CD4-positive, alpha-beta T cell treated with Interferon gamma for 1 hour (primary cell): ENCODE measurements around the gene AMIGO3.
A peak's percentile ranks its signal among the peaks of the same experiment; 100 is the strongest.
"Not testable (repeated sequence)": the region's sequence is repeated elsewhere in the genome, so short reads cannot be mapped to it uniquely, and the experiment has no call there.

ENCODE experiments used
- DNase-seq: peaks from one replicate; pipeline ENCODE4 v3.0.0-alpha.2; 2020

The AMIGO3 gene

DNA sequence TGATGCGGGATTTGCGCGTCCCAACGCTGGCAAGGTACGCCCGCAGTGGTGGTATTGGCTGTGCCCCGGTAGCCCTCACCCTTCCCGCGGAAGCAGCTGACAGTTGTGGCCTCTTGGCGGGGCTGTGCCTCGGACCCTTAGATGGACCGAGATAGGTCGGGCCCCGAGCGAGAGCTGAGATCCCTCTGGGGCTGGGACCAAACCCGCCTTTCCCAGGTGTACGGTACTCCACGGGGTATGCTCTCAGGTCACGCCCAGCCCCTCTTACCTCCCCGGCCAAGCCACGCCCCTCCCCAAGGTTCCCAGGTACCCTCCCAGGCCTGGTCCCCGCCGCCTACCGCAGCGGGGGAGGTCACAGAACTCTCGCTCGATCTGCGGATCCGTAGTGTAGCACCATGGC, 33.1 kb downstream of the AMIGO3 start:
- DNase-seq, result not testable (repeated sequence)

DNA sequence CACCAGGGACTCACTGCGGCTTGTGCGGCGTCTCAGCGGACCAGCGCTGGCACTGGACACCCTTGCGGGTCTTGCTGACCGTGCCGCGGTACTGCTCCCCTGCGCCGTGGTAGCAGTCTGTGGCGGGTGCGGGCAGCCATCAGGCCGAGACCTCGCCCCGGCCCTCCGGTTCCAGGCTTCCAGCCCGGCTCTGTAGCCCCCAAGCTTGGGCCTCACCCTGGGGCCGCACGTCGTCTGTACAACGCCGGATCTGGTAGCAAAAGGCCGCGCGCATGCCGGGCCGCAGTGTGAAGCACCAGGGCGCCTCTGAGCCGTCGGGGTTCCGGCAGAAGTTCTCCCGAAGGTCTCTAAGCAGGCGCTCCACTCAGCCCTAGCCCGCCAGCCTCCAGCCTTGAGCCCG, 33.6 kb downstream of the AMIGO3 start:
- DNase-seq, result not testable (repeated sequence)

DNA sequence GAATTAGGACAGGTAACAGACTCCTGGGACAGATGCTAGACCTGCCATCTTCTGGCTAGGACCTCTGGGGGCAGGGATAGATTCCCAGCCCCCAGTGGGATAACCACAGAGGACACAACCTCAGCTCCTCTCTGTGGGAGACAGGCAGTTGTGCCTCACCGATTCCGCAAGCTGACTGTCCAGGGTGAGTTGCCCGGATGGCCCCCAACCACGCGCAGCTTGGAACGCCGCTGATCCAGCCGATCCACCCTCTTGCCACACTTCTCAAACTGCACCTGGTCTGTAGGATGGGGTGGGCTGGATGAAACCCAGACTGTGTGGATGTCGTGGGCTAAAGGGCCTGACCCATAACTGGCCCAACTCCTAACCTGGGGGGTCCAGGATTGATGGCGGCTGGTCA, 34.4 kb downstream of the AMIGO3 start:
- not testable (repeated sequence) for DNase-seq

DNA sequence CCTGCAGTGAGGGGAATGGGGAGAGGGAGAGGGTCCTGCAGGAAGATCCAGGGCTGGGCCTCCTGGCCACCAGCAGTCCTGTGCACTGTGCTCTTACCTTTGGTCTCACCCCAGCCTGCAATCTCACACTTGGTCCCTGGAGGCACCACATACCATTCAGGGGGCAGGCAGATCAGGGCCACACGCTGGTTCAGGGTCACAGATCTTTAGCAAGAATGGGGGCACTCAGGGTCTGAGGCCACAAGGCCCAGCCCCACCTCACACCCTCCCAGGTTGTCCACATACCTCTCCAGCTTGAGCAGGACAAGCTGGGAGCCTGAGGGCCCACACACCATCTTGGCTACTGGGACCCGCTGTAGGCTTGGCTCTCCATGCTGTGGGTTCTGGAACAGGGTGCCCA, 35.0 kb downstream of the AMIGO3 start:
- DNase-seq, result not testable (repeated sequence)

DNA sequence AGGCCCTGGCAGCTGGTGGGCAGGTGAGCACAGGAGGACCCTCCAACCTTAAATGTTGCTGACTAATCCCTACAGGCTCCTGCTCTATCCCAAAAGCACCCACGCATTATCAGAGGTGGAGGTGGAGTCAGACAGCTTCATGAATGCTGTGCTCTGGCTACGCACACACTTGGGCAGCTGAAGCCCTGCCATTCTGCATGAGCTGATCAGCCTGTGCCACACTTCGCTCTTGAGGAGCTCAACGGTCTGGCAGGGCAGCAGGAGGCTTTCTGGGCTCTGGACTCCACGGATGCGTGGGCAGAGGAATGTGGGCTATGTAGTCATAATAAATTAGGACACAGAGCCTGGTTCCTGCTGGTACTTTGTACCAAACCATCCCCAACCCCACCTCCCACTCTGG, 36.3 kb downstream of the AMIGO3 start:
- DNase-seq, result no peak

DNA sequence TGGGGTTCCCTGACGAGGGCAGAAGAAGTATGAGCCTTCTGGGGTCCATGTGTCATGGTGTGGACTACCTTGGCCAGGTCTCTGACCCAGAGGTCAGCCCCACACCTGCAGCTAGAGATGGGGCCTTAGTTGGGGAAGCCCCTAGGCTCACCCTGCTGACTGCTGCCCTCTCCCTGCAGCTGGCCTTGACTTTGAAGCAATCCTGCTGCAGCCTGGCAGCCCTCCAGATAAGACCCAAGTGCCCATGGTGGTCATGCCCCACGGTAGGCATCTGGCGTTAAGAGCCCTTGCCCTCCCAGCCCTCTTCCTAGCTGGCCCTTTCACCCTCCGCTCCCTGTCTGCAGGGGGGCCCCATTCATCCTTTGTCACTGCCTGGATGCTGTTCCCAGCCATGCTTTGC, 37.9 kb downstream of the AMIGO3 start:
- no peak for DNase-seq

DNA sequence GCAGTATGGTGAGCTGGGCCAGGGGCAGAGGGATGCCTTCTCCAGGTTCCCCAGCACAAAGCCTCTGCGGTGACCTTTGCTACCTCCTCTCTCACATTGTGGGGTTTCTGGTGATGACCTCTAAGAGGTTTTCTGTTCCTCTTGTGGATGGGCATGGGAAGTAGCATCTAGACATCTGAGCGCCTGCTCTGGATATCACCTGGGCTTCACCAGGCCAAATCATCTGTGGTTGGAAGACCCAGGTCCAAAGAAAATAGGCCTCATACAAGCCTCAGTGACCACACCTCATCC, 38.3 kb downstream of the AMIGO3 start:
- no peak for DNase-seq

DNA sequence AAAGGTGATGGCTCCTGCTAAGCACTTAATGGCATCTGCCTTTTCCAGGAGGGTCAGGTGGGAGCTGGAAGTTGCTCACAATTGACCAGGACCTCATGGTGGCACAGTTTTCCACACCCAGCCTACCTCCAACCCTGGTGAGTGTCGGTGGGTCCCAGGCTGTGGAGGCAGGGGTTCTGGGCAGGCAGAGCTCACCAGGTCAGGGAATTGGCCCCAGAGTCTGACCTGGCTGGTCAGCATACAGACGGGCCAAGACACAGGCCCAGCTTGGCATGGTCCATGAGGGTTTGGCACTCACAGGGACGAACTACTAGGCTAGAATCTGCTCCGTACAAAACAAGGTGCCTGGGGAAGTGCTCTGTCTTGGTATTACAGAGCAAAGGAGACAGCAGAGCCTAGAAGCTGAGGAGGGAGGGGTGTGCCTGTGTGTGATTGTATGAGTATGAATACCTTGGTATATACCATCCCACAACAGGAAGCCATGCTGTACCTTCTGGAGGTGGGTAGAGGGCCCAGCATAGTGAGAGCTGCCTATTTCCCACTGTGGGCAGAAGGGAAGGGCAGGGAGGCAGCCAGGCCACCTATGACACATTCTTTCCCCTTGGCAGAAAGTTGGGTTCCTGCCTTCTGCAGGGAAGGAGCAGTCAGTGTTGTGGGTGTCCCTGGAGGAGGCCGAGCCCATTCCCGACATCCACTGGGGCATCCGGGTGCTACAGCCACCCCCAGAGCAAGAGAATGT, 38.8 kb downstream of the AMIGO3 start:
- no peak for DNase-seq

DNA sequence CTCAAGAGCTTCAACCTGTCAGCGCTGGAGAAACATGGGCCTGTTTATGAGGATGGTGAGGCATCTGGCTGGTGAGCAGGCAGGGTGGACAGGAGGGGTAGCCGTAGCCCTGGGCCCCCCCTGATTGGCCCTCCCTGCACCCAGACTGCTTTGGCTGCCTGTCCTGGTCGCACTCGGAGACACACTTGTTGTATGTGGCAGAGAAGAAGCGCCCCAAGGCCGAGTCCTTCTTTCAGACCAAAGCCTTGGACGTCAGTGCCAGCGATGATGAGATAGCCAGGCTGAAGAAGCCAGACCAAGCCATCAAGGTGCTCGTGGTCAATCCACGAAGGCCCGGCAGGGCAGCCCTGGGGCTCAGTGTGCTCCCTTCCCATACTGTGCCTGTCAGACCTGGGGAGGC, 43.6 kb downstream of the AMIGO3 start:
- no peak for DNase-seq

DNA sequence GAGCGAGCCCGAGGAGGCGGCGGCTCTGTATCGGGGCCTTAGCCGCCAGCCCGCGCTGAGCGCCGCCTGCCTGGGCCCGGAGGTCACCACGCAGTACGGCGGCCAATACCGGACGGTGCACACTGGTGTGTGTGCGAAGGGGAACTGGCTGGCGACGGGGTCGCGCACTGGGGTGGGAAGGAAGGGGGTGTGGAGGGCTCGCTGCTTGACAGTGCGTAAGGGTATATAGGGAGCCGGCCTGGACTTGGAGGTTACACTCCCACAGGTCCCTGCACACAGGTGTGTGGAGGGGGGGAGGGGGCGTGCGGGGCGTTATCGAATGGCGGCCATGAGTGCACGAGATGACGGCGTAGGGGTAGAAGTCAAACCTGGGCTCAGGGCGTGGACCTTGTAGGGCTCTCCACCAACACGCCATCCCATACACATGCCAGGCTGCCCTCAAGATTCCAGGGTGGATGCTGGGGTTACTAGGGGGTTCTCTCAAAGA, 44.9 kb downstream of the AMIGO3 start:
- no peak for DNase-seq

DNA sequence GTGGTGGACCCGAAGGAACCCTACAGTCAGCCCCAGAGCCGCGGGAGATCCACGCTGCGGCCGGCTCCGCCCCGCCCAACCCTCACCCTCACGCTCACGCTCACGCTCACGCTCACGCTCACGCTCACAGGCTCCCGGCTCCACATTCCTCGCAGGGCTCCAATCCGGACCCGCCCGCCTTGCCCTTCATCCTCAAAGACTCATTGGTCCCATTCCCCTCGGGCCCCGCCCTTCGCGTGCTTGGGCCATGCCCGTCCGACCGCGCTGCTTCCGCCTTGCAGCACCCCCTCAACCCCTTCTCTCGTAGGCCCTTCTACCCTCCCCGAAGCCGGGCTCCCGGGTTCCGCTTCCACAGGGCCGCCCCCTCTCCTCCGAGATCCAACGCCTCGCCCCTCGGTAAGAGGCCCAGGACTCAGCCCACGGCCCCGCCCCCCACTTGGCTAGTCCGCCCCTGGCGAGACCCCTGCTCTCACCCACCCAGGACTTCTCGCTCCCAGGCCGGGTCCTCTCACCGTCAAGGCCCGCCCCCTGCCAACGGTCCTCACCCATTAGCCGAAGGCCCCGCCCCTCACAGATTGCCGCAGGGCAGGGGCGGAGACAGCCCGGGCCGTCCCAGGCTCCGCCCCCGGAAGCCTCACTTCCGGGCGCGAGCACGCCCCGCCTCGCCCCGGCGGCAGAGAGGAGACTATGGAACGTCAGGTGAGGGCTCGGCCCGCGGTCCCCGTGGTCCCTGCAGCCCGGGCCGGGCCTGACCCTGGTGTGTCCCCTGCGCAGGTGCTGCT, 45.6 kb downstream of the AMIGO3 start, which contains the start of gene APEH:
Gene APEH, plus strand, starts transcription at position 637 of the 782 bp plus-strand sequence. Its CDS starts 51 bp downstream, at position 688.
- DNase-seq, result peak; percentile 97

DNA sequence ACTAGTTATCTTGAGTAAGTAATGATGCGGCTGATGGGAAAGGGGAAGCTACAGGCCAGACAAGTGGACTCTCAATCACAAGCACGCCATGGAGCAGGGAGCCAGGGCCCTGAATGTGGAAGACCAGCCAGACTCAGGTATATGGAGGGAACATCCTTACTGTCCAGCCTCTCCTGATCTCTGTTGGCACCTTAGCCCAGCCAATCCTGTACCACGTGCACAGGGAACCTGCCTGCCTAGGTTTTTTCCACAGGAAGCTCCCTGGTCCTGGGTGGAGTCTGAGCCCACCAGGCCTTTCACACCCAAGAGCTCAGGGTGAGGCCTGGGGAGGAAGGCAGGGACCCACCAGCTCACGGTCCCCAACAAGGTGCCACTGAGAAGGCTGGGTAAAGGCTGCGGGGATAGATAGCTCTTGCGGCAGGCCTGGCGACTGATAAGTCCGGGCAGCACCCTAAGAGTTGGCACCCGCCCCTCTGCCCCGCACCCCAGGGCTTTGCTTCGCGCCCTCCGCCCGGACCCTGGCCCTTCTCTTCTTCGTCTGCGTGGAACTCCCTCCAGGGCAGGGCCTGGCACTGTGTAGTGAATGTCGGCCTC, 46.3 kb downstream of the AMIGO3 start:
- no peak for DNase-seq

DNA sequence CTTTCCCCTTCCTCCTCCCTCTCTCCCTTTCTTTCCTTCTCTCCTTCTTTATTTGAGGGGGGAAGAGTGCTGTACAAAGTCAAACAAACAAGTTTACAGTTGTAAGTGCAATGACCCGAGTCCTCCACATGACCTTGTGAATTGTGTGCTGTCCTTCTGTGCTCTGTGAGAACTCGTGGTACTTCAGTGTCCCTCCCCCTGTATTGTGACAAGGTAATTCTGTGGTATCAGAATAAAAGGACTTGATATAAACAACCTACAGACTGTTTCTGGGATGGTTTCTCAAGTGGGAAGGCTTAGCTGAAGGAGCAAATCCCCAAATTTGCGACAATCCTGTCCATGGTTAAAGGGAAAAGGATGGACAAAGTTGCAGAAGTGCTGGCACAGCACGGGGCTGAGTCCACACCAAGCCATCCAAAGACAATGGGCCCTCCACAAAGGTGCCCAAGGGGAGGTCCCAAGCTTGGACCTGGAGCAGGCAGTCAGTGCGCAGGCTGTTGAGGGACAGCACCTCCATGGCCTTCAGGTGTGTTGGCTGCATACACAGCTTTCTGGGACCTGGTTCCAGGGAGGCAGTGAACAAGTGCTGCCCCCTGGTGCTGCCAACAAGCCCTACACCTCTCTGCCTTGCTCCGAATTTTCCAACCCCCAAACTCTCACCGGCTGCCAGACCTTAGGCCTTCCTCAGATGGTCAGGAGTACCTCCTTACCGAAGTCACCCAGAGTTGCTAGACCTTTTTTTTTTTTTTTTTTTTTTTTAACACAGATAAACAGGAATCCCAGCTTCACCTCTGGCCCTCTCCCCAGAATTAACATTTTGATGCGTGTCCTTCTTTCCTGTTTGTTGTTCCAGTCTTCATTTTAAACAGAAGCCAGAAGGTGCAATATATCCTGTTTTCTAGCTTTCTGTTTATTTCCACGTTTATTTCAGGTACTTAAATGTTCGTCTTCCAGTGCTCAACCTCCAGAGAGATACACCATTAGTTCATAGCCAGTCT, 47.9 kb downstream of the AMIGO3 start:
- peak; percentile 60 for DNase-seq

DNA sequence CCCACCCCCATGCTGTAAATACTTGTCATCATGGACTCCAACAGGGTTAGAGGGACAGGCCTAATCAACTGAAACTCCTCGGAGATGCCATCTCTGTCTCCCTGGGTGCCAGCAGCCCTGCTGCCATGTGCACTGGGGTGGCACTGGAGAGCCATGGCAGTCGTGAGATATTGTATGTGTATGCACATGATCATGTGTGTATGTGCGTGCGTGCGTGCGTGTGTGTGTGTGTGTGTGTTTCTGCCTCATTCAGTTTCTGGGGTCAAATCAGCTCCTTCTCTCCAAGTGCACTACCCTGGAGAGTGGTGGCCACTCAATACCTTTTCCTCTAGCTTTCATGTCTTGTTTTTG, 48.6 kb downstream of the AMIGO3 start:
- no peak for DNase-seq

DNA sequence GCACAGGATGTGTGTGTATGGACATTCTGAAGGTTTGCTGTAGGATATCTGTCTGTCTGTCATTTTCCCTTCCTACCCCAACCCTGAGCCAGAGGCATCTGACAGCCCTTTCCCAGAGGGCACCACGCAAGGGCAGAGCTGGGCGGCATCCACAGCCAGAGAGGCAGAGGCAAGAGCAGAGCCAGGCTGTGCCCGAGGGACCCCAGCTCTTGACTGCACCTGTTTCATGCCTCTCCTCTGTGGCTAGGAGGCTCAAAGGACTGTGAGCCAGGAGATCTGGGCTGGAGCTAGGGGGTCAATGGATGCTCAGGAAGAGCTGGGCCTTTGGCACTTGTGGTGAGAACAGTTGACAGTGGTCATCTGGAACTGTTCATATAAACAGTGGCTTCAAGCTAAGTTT, 50.1 kb downstream of the AMIGO3 start:
- DNase-seq, result no peak

DNA sequence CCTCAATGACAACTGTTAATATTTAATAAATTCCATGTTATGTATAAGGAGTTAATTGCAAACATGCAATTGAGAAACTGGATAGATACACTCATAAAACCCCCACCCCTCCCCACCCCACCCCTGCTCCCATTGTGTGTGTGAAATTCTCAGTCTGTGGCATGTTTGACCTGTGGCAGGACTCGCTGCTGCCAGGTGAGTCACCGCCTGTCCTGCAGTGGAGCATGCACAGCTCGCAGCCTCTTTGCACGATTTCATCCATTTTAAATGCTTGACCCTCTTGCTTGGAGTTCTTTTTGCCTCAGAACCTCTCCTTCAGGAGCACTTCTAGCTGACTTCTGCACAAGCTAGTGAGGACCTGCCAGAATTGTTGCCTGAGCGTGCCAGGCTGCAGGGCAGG, 50.6 kb downstream of the AMIGO3 start:
- no peak for DNase-seq

DNA sequence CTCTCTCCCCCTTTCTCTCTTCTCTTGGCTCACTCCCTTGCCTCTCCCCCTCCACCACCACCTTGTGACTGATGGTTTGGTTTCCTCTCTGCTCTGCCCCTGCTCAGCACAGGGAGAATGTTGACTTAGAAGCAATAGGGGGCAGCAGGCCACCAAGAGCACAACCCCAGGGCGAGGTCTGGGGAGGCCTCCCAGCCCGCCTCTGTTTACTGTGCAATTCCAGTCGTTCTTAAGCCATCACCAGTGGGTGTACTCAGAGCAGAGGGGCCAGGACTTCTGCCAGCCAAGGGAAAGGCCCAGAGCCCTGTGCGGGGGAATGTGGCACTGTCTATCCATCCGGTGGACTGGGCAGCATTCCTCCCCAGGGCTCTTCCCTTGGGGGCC, 51.1 kb downstream of the AMIGO3 start:
- DNase-seq, result no peak

DNA sequence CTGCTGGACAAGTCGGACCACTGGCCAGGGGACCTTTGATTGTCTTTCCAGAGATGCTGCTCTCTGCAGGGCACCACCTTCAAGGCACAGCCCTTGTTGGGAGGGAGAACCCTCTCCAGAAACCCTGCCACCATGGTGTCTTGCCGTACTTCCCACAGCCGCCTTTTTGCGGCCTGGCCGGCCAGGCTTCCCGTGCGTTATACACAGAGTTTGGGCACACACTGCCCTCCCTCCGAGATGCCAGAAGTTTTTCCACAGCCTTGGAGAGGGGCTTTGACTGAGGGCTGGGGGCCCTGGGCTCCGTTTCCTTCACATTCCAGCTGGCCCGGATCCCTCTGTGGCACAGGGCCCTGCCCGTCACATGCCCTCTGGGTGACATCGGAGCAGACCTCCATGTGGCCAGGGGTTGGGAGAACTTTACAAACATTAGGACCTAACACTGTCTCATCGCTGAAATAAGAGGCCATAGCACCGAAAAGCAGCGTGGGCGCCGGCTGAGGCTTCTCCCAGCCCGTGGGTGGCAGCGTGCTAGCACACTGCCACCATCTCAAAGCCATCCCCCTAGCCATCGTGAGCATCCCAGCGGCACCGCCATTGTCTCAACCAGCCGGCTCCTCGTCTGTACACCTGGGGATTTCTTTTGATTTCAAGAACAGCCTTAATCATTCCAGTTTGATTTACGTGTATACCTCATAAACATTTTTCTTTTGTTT, 51.6 kb downstream of the AMIGO3 start:
- no peak for DNase-seq
